ENCODE data around the gene C12orf60. TPM values are rescaled to one million over a fixed set of nuclear protein-coding genes. Genes with fewer than 3 reads are reported as not detected.

Gene C12orf60
- total and polyA plus RNA-seq, 2 of the 8 experiments (the other 6 are each of a cell fraction or from before 2014, with no cell fraction given), result 1.2 to 1.5 TPM

DNA sequence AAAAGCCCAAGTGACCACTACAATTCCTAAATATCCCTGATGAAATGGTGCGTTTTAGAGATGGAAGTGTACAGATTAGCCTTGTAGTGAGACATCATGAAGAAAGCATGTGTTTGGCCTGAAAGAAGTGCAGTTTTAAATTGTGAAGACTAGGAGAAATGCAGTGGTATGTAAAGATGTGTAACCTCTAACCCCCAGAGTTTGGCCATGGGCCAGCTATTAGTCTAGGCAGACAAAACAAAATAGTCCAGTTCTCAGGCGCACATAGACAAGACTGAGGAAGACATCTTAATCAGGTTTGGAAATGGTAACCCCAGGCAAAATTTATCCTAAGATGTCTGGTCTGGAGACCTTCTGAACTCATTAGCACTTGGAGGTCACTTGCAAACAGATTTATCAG, 23.6 kb upstream of the C12orf60 start:
- CTCF ChIA-PET (ENCODE audit: partially characterized antibody), result interaction anchor here (2.6 to 3.4 kb wide), 2 partner anchors 10 to 55 kb away, joined by 10 to 12 read pairs; no protein-coding TSS in a partner anchor
- Histone ChIP-seq H3K4me1 (replicated peaks in 1 of 4; ENCODE audit: control insufficient read depth in 3 of 4, insufficient read depth in 4 of 4, low read length in 3 of 4) (peaks cover 0 to 3% (median 0%) of the 10 kb centered on the region in 4 experiments; a peak in 1 of 7 replicates), H4K20me1 (replicated peaks in 1 of 2; ENCODE audit: control insufficient read depth in 1 of 2, insufficient read depth in 2 of 2, low read length in 2 of 2) (no peaks in the 10 kb centered on the region)
- TF ChIP-seq, protein P1, sequence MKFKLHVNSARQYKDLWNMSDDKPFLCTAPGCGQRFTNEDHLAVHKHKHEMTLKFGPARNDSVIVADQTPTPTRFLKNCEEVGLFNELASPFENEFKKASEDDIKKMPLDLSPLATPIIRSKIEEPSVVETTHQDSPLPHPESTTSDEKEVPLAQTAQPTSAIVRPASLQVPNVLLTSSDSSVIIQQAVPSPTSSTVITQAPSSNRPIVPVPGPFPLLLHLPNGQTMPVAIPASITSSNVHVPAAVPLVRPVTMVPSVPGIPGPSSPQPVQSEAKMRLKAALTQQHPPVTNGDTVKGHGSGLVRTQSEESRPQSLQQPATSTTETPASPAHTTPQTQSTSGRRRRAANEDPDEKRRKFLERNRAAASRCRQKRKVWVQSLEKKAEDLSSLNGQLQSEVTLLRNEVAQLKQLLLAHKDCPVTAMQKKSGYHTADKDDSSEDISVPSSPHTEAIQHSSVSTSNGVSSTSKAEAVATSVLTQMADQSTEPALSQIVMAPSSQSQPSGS (IDR thresholded peaks at IDR 0.05; ENCODE audit: low read length), result no peak
- TF ChIP-seq TEAD4 (IDR thresholded peaks at IDR 0.05; ENCODE audit: low read depth, low read length) (no peak), SIN3A (conservative IDR thresholded peaks at IDR 0.05 in 1 of 2, IDR thresholded peaks at IDR 0.05 in 1 of 2; ENCODE audit: low read depth in 1 of 2, low read length in 2 of 2) (no peak), JUND (IDR thresholded peaks at IDR 0.05; ENCODE audit: low read length) (no peak), ZNF274 (IDR thresholded peaks at IDR 0.05; ENCODE audit: borderline replicate concordance, extremely low read depth, low read length) (no peak), TCF12 (IDR thresholded peaks at IDR 0.05; ENCODE audit: low read depth, low read length) (no peak), CHD1 (IDR thresholded peaks at IDR 0.05; ENCODE audit: low read depth, low read length) (no peak), EGR1 (IDR thresholded peaks at IDR 0.05; ENCODE audit: borderline replicate concordance, low read depth, low read length) (no peak), BRCA1 (IDR thresholded peaks at IDR 0.05; ENCODE audit: low read depth, low read length) (no peak), ASH2L (IDR thresholded peaks at IDR 0.05; ENCODE audit: low read length) (no peak), RAD21 (IDR thresholded peaks at IDR 0.05 in 1 of 2, conservative IDR thresholded peaks at IDR 0.05 in 1 of 2; ENCODE audit: low read depth in 2 of 2, low read length in 2 of 2) (no peak), JUN (IDR thresholded peaks at IDR 0.05; ENCODE audit: low read depth, low read length) (no peak), CREB1 (IDR thresholded peaks at IDR 0.05) (no peak)

More for the DNA sequence above, 23.6 kb upstream of the C12orf60 start:
- Histone ChIP-seq H4K8ac (ENCODE audit: extremely low read depth, insufficient read depth, low read length) (no peak overlapping the region), H4K91ac (replicated peaks; ENCODE audit: insufficient read length, low read length) (no peak overlapping the region), H3K14ac (ENCODE audit: insufficient read length) (no peak overlapping the region), H2BK20ac (ENCODE audit: low read length) (no peak overlapping the region), H2BK120ac (replicated peaks; ENCODE audit: low read depth, low read length) (no peak overlapping the region), H3K23ac (ENCODE audit: insufficient read length) (no peak overlapping the region), H3K23me2 (ENCODE audit: low read depth, low read length) (no peaks in the 10 kb centered on the region), H2BK15ac (ENCODE audit: low read length) (no peak overlapping the region), H2BK5ac (ENCODE audit: low read depth, low read length) (no peak overlapping the region), H4K5ac (ENCODE audit: insufficient read length, low read depth, low read length) (no peak overlapping the region), H3K27ac (ENCODE audit: low read depth, low read length) (no peak overlapping the region), H3K4ac (replicated peaks; ENCODE audit: insufficient read length, low read depth, low read length) (no peak overlapping the region), H3K4me2 (ENCODE audit: insufficient read depth in 1 of 2, low read depth in 2 of 2, low read length in 2 of 2) (no peak overlapping the region), H3K56ac (replicated peaks; ENCODE audit: insufficient read length, low read depth, low read length) (no peak overlapping the region), H3K4me3 (ENCODE audit: extremely low read depth in 1 of 4, insufficient read depth in 2 of 4, low read depth in 3 of 4, low read length in 4 of 4) (no peak overlapping the region), H3K9ac (replicated peaks in 1 of 4; ENCODE audit: extremely low read depth in 1 of 4, low read depth in 3 of 4, low read length in 3 of 4) (no peak overlapping the region), H2AFZ (ENCODE audit: low read length) (no peak overlapping the region), H3K36me3 (ENCODE audit: control insufficient read depth in 2 of 4, insufficient read depth in 4 of 4, low read length in 3 of 4) (peaks cover 0 to 6% (median 0%) of the 10 kb centered on the region in 4 experiments; a peak in 1 of 8 replicates), H3K18ac (ENCODE audit: extremely low read depth, low read length) (no peak overlapping the region), H3K79me2 (ENCODE audit: control insufficient read depth in 1 of 2, insufficient read depth in 2 of 2, low read length in 2 of 2) (peaks cover 0 to 8% of the 10 kb centered on the region in 2 experiments; a peak in 2 of 4 replicates), H3K79me1 (ENCODE audit: low read depth, low read length) (no peaks in the 10 kb centered on the region), H2AK5ac (ENCODE audit: low read depth, low read length) (no peak overlapping the region), H3K9me3 (ENCODE audit: insufficient read depth in 2 of 2, low read depth in 1 of 2, low read length in 1 of 2) (no peaks in the 10 kb centered on the region), H2BK12ac (ENCODE audit: low read depth, low read length) (no peak overlapping the region), H3K27me3 (replicated peaks in 1 of 4; ENCODE audit: control insufficient read depth in 3 of 4, extremely low read depth in 1 of 4, insufficient read depth in 3 of 4, low read length in 3 of 4) (no peaks in the 10 kb centered on the region)
- DNase-seq (ENCODE audit: low read depth in 1 of 2, low spot score in 2 of 2) (no peak), FAIRE-seq (no peak)
- POLR2A ChIA-PET (ENCODE audit: partially characterized antibody), result interaction anchor here (2.1 to 9.9 kb wide), 2 partner anchors 8 to 23 kb away, joined by 6 to 136 read pairs; partner anchors contain the start of genes C12orf60 and WBP11
- WGBS, 2 experiments (ENCODE audit: extremely low coverage in 1 of 2, insufficient coverage in 1 of 2, insufficient read length in 1 of 2, insufficient replicate concordance in 2 of 2, low coverage in 1 of 2, low lambda C conversion rate in 2 of 2, missing lambda C conversion rate in 1 of 2), result 90% methylated on average over 2 of the region's 2 CpGs; no CpG with 5 or more reads in 1 of the 2 experiments

Measured in H1 (cell line).